Ovary (tissue), 3 donors: ENCODE results near the gene ARHGEF28.

Experiments
- EP300 ChIP-seq: sonication (generic); formaldehyde crosslinking; IDR thresholded peaks from one replicate; pipeline ENCODE4 v1.6.1; 2017; ENCODE audit warnings: antibody characterized with exemption
- TF ChIP-seq, protein P1 (sequence below), 3 donors: fragments of 450-650 bp in 2 of 3; fragments of 200-600 bp in 1 of 3; IDR thresholded peaks; one replicate each; pipeline versions ENCODE4 v1.5.1 to v1.8.0; 2016 to 2022; ENCODE audit warnings: antibody characterized with exemption in 3 of 3, mild to moderate bottlenecking in 1 of 3
- donor health status: DM: no; HTN: no; CAD: no.

DNA sequence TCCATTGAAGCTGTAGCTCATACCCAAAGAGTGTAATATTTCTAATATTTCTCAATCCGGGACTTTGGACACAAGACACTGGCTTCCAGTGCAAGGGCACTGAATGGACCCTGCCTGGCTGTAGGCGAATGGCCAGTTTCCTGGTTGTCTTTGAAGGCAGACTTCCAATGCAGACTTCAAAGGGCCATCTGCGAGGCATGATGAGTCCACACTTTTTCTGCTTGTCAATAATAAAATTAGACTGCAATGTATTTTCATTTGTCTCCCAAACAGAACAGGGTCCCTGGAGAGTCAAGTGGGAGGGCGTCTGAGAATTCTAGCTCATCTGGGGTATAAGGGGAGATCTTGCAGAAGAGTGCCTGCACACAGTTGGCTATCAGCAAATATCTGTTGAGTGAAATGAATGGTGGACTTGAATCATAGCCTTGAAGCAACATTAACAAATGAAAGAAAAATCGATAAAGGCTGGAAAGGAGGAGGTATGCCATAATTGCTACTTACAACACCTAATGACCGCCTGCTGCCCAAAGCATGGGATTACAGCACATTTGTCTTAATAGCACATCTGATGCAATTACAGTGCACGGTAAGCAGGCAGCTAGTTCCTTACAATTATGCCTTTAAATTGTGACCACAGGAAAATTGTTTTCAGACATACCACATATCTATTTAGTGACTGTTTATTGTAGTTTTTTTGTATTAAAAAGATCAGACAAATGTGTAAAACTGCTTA, 137.5 kb downstream of the ARHGEF28 start:
- TF ChIP-seq EP300, result no peak
- TF ChIP-seq, protein P1, sequence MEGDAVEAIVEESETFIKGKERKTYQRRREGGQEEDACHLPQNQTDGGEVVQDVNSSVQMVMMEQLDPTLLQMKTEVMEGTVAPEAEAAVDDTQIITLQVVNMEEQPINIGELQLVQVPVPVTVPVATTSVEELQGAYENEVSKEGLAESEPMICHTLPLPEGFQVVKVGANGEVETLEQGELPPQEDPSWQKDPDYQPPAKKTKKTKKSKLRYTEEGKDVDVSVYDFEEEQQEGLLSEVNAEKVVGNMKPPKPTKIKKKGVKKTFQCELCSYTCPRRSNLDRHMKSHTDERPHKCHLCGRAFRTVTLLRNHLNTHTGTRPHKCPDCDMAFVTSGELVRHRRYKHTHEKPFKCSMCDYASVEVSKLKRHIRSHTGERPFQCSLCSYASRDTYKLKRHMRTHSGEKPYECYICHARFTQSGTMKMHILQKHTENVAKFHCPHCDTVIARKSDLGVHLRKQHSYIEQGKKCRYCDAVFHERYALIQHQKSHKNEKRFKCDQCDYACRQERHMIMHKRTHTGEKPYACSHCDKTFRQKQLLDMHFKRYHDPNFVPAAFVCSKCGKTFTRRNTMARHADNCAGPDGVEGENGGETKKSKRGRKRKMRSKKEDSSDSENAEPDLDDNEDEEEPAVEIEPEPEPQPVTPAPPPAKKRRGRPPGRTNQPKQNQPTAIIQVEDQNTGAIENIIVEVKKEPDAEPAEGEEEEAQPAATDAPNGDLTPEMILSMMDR (IDR thresholded peaks at IDR 0.05), result no peak
